Thyroid gland (tissue), 4 donors: ENCODE results near the gene IFI35. TPM values are rescaled to one million over a fixed set of nuclear protein-coding genes. Genes with fewer than 3 reads are reported as not detected.

Experiments used
- DNase-seq, 2 donors: peaks; one replicate each; pipeline ENCODE4 v3.0.0-alpha.2; 2019
- H3K27ac ChIP-seq, 3 donors: fragments of 200-600 bp; sonication (generic); 1 replicate in 2 of 3; 2 replicates in 1 of 3; pipeline ENCODE4 v1.5.1; 2016 to 2019; ENCODE audit warnings: mild to moderate bottlenecking in 1 of 3, moderate library complexity in 1 of 3
- H3K27me3 ChIP-seq: fragments of 200-600 bp; sonication (generic); one replicate; pipeline ENCODE4 v1.5.1; 2019
- H3K36me3 ChIP-seq, 2 donors: fragments of 200-600 bp; sonication (generic); one replicate each; pipeline ENCODE4 v1.5.1; 2016 to 2019
- H3K4me1 ChIP-seq, 2 donors: fragments of 200-600 bp; sonication (generic); one replicate each; pipeline ENCODE4 v1.5.1; 2017 to 2019
- H3K4me3 ChIP-seq, 3 donors: fragments of 200-600 bp; sonication (generic); replicated peaks in 1 of 3; 1 replicate in 2 of 3; 2 replicates in 1 of 3; pipeline ENCODE4 v1.5.1; 2016; ENCODE audit warnings: mild to moderate bottlenecking in 1 of 3
- H3K9me3 ChIP-seq: fragments of 200-600 bp; sonication (generic); one replicate; pipeline ENCODE4 v1.5.1; 2017
- POLR2A ChIP-seq, 2 donors: fragments of 450-650 bp; IDR thresholded peaks; one replicate each; pipeline ENCODE4 v1.6.1; 2017; ENCODE audit warnings: antibody characterized with exemption in 2 of 2, mild to moderate bottlenecking in 2 of 2, moderate library complexity in 1 of 2
- WGBS, 2 donors: methylation state at CpG; one replicate each; pipeline ENCODE4 v1.1.5; 2017; 5-methylcytosine and 5-hydroxymethylcytosine counted together
- intact Hi-C: fragments of 100-400 bp; cut with DNase I; formaldehyde crosslinking; loops from one replicate; pipeline ENCODE4 v1.15.1; 2023
- total RNA-seq, 4 donors: library from RNA; depleted of rRNA; stranded (reverse); fragments of >200 nt; gene quantifications; one replicate each; pipeline ENCODE4 v1.2.3, GENCODE V29; 2016
- TF ChIP-seq, protein P1 (sequence below), 6 experiments: fragments of 200-600 bp in 3 of 6; fragments of 450-650 bp in 3 of 6; sonication (generic) in 3 of 6; IDR thresholded peaks; one replicate each; pipeline ENCODE4 v1.5.1; 2016 to 2019; ENCODE audit warnings: antibody characterized with exemption in 6 of 6, mild to moderate bottlenecking in 2 of 6, inconsistent platforms in 1 of 6, moderate library complexity in 1 of 6

Gene IFI35
- total RNA-seq, 4 donors from 2014 or later: 23.9 to 43.9 (median 35.8) TPM

DNA sequence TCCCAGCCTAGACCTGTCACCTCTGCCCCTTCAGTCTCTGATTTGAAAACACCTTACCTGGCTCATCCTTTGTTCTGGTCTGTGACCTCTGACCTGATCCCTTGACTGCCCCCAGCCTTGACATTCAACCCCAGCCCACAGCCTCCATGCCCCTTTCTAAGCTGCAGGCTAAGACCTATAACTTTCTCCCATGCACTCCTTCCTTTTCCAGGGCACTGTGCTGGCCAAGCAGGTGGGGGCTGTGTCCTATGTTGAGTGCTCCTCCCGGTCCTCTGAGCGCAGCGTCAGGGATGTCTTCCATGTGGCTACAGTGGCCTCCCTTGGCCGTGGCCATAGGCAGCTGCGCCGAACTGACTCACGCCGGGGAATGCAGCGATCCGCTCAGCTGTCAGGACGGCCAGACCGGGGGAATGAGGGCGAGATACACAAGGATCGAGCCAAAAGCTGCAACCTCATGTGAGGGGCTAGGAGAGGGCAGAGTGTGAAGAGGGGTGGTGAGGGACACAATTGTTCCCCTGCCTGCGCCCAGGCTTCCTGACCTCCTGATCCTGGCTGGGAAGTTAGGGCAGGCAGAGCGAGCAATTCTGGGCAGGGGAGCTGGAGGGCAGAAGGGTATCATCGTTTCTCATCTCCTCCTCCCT lies 21.8 kb downstream of the IFI35 start:
- no peak for DNase-seq
- H3K4me1 ChIP-seq: peaks cover 6 to 15% of the 10 kb centered on the region in 2 donors
- no peak overlapping the region for H3K4me3 ChIP-seq
- WGBS, 2 donors: 90 to 91% methylated on average over 17 of the region's 17 CpGs
- no peaks in the 10 kb centered on the region for H3K36me3 ChIP-seq
- no peak overlapping the region for H3K27ac ChIP-seq
- H3K27me3 ChIP-seq: no peaks in the 10 kb centered on the region
- no peaks in the 10 kb centered on the region for H3K9me3 ChIP-seq
- intact Hi-C loops: loop anchor here (5.0 kb wide), 1 partner anchor 139 kb away; no protein-coding TSS in a partner anchor
- no peak for TF ChIP-seq POLR2A (IDR thresholded peaks at IDR 0.05)
- TF ChIP-seq, protein P1, sequence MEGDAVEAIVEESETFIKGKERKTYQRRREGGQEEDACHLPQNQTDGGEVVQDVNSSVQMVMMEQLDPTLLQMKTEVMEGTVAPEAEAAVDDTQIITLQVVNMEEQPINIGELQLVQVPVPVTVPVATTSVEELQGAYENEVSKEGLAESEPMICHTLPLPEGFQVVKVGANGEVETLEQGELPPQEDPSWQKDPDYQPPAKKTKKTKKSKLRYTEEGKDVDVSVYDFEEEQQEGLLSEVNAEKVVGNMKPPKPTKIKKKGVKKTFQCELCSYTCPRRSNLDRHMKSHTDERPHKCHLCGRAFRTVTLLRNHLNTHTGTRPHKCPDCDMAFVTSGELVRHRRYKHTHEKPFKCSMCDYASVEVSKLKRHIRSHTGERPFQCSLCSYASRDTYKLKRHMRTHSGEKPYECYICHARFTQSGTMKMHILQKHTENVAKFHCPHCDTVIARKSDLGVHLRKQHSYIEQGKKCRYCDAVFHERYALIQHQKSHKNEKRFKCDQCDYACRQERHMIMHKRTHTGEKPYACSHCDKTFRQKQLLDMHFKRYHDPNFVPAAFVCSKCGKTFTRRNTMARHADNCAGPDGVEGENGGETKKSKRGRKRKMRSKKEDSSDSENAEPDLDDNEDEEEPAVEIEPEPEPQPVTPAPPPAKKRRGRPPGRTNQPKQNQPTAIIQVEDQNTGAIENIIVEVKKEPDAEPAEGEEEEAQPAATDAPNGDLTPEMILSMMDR (IDR thresholded peaks at IDR 0.05): no peak

DNA sequence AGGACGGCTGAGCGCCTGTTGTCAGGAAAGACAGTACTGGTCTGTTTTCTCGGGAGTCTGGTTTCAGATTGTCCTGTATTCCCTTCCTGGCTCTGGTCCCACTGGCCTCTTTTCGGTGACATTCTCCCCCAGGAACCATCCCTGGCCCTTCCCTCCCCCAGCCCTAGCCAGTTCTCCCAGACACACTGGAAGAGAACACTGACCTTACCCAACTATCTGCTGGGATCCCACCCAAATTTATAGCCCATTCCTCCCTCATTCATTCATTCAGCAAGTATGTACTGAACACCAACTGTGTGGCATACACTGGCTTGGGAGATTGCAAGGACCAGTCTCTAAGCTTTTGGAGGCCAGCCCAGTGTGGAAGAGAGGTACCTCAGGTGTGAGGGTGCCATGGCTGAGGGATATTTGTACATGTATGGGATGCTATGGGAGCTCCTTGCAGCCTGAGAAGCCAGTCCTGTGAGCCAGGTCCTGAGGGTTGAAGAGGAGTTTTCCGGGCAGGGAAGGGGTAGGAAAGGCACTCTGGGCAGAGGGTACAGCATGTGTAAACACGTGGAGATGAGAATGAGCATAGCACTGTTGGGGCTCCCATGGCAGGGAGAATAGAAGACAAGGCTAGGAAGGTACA lies 23.7 kb downstream of the IFI35 start:
- DNase-seq: no peak
- no peak for TF ChIP-seq POLR2A (IDR thresholded peaks at IDR 0.05)
- TF ChIP-seq, protein P1 (IDR thresholded peaks at IDR 0.05): no peak
- Histone ChIP-seq H3K4me1 (peaks cover 2 to 7% of the 10 kb centered on the region in 2 donors), H3K4me3 (no peak overlapping the region), H3K9me3 (no peaks in the 10 kb centered on the region), H3K36me3 (no peaks in the 10 kb centered on the region), H3K27me3 (no peaks in the 10 kb centered on the region), H3K27ac (no peak overlapping the region)
- intact Hi-C loops: no loop called here
- WGBS, 2 donors: 73 to 81% methylated on average over 6 of the region's 6 CpGs

DNA sequence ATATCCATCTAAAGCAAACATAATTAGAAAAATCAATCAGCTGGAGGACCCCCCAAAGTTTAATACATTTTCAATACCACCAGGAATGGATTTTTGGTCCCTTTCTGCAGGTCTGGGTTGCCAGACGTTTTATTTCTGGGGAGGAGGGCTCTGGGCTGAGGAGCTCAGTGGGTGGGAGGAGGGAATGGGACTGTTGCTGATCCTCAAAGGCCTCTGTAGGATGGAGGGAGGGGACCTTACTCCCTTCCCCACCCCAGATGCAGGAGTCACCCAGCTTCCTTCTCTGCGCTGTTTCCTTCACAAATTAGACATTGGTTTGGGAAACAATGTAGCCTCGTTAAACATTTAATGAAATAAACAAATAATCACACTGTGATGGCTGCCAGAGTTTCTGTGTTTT lies 25.1 kb downstream of the IFI35 start:
- no peak for DNase-seq
- H3K9me3 ChIP-seq: no peaks in the 10 kb centered on the region
- H3K27ac ChIP-seq: no peak overlapping the region
- WGBS, 2 donors: 92% methylated on average over 3 of the region's 3 CpGs
- H3K27me3 ChIP-seq: no peaks in the 10 kb centered on the region
- intact Hi-C loops: no loop called here
- no peak overlapping the region for H3K4me3 ChIP-seq
- H3K36me3 ChIP-seq: no peaks in the 10 kb centered on the region
- H3K4me1 ChIP-seq: no peaks in the 10 kb centered on the region
- TF ChIP-seq, protein P1 (IDR thresholded peaks at IDR 0.05): no peak

DNA sequence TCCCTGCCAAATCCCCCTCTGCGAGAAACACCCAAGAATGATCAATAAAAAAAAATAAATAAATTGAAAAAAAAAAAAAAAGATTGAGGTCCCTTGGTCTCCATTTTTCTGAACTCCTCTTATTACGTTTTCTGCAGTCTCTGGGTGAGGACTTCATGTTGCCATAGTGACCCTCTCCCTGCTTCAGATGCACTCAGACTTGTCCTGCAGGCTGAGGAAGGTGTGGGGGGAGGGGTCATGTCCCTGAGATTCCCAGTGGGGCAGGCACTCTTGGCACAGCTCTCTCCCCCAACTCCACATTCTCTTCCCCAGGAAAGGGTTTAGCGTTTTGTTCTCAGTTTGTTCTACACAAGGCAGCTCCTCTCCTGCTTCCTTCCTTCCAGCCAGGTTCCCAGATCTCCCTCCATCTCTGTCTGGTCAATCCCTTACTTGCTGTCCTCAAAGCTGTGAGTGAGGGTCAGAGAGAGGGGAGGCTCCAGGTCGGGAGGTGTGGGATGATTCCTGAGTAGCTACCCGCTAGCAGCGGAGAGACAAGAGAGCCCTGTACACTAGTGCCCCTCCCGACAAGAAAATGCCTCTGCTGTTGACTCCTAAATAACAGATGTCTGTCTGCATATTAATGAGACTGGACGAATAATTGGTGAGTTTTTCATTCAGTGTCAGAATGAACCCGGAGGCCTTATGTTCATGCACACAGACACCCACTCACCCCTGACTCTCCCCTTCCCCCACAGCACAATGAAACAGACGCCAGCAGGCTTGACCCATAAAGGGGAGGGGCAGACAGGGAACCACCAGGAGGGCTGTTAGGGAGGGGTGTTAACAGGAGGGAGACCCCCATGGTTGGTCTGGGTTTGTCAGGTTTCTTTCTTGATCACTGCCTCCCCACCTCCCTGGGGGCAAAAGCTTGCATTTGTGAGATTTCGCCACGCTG lies 27.6 kb downstream of the IFI35 start:
- 38 to 45% methylated on average over 12 of the region's 12 CpGs for WGBS, 2 donors
- Histone ChIP-seq H3K4me1 (no peaks in the 10 kb centered on the region), H3K27ac (no peak overlapping the region), H3K4me3 (no peak overlapping the region), H3K27me3 (no peaks in the 10 kb centered on the region), H3K9me3 (no peaks in the 10 kb centered on the region), H3K36me3 (no peaks in the 10 kb centered on the region)
- DNase-seq: peak; percentile 77 to 79
- no peak for TF ChIP-seq POLR2A (IDR thresholded peaks at IDR 0.05)
- TF ChIP-seq, protein P1 (IDR thresholded peaks at IDR 0.05): no peak
- intact Hi-C loops: no loop called here
